GM12878 (cell line): ENCODE measurements around the gene TIPARP. TPM values are rescaled to one million over a fixed set of nuclear protein-coding genes. Genes with fewer than 3 reads are reported as not detected.

Experiments used
- ATAC-seq: fragments of 200-7000 bp; cut with Tn5 transposase; 3 replicates; pipeline ENCODE4 v1.9.1; 2020; ENCODE audit warnings: mild to moderate bottlenecking, moderate library complexity
- BruUV-seq: library from RNA; stranded (reverse); fragments of 400-500 nt; replicated peaks from 2 replicates; lab custom pipeline; 2021; lab: Mats Ljungman, UMichigan
- CTCF ChIA-PET: fragments of 300-600 bp; sonication (Branson Sonifier 250); formaldehyde crosslinking; extraction: SDS; loops from one replicate; lab custom pipeline; 2021; ENCODE audit warnings: inconsistent platforms; lab: Yijun Ruan, JAX
- POLR2A ChIA-PET: fragments of 350-600 bp; formaldehyde crosslinking; extraction: SDS; loops from one replicate; lab custom pipeline; 2021; ENCODE audit warnings: inconsistent platforms; lab: Charles Lee
- RAD21 ChIA-PET: fragments of 300-600 bp; sonication (Branson Sonifier 250); formaldehyde crosslinking; loops from one replicate; lab custom pipeline; 2023; ENCODE audit warnings: antibody characterized with exemption; ENCODE audit not compliant: unreplicated experiment; lab: Charles Lee
- SMC1A ChIA-PET: fragments of 300-600 bp; sonication (Branson Sonifier 250); formaldehyde crosslinking; loops from one replicate; lab custom pipeline; 2023; ENCODE audit not compliant: unreplicated experiment, uncharacterized antibody; lab: Charles Lee
- DNase-seq: peaks from one replicate; pipeline ENCODE4 v3.0.0-alpha.2; 2011; ENCODE audit warnings: low read depth, low spot score
- FAIRE-seq: peaks from 3 replicates; lab custom pipeline; 2011; peaks lifted over from hg19 to GRCh38; lab: Jason Lieb, UNC
- H2AFZ ChIP-seq: 2 replicates; pipeline ENCODE4 v1.6.0; 2011; ENCODE audit warnings: low read depth, low read length, control low read depth; ENCODE audit not compliant: control insufficient read depth
- H3K27ac ChIP-seq: 2 replicates; pipeline ENCODE4 v1.5.1; 2011; ENCODE audit warnings: control low read depth; ENCODE audit not compliant: control insufficient read depth, insufficient read depth
- H3K27me3 ChIP-seq, 2 experiments: replicated peaks in 1 of 2; 2 replicates each; pipeline versions ENCODE4 v1.6.0 to v1.6.1; 2011; ENCODE audit warnings: low read length in 1 of 2; ENCODE audit not compliant: control insufficient read depth in 2 of 2, insufficient read depth in 2 of 2
- H3K36me3 ChIP-seq, 2 experiments: 2 replicates each; pipeline ENCODE4 v1.5.1; 2011; ENCODE audit warnings: low read length in 1 of 2; ENCODE audit not compliant: control insufficient read depth in 2 of 2, insufficient read depth in 2 of 2
- H3K4me1 ChIP-seq: 2 replicates; pipeline ENCODE4 v1.6.1; 2011; ENCODE audit warnings: mild to moderate bottlenecking, low read length, moderate library complexity, mixed read lengths; ENCODE audit not compliant: control insufficient read depth, insufficient read depth
- H3K4me2 ChIP-seq: 2 replicates; pipeline ENCODE4 v1.6.0; 2011; ENCODE audit warnings: control low read depth; ENCODE audit not compliant: control insufficient read depth, insufficient read depth
- H3K4me3 ChIP-seq: fragments of 200-600 bp; sonication (generic); 2 replicates; pipeline ENCODE4 v1.5.1; 2016
- H3K79me2 ChIP-seq: 2 replicates; pipeline ENCODE4 v1.6.0; 2011; ENCODE audit warnings: low read length; ENCODE audit not compliant: control insufficient read depth, insufficient read depth
- H3K9ac ChIP-seq: 2 replicates; pipeline ENCODE4 v1.8.0; 2011; ENCODE audit warnings: low read length, control low read depth, mixed read lengths; ENCODE audit not compliant: control insufficient read depth, insufficient read depth
- H3K9me3 ChIP-seq: replicated peaks from 3 replicates; pipeline ENCODE4 v1.5.1; 2011; ENCODE audit warnings: mild to moderate bottlenecking, low read length; ENCODE audit not compliant: control insufficient read depth, insufficient read depth
- H4K20me1 ChIP-seq: 2 replicates; pipeline ENCODE4 v1.6.0; 2011; ENCODE audit not compliant: control insufficient read depth, insufficient read depth
- ASH2L ChIP-seq: fragments of 300-600, 200-600 bp; sonication (generic); IDR thresholded peaks from 2 replicates; pipeline ENCODE4 v1.6.1; 2017; ENCODE audit warnings: low read depth, mild to moderate bottlenecking, borderline replicate concordance
- ATF7 ChIP-seq: fragments of 450-650 bp; IDR thresholded peaks from 2 replicates; pipeline ENCODE4 v1.6.1; 2016; ENCODE audit warnings: low read depth, mild to moderate bottlenecking
- ESRRA ChIP-seq: IDR thresholded peaks from 2 replicates; pipeline ENCODE4 v1.6.1; 2012; ENCODE audit warnings: mild to moderate bottlenecking, low read length, improper control_type of control experiment
- HDAC2 ChIP-seq: fragments of 200-600 bp; sonication (generic); IDR thresholded peaks from 2 replicates; pipeline ENCODE4 v1.6.1; 2017
- IKZF1 ChIP-seq: fragments of 450-650 bp; conservative IDR thresholded peaks from 2 replicates; pipeline ENCODE4 v1.6.1; 2017; ENCODE audit warnings: antibody characterized with exemption, mild to moderate bottlenecking
- LARP7 ChIP-seq: fragments of 450-650 bp; IDR thresholded peaks from 2 replicates; pipeline ENCODE4 v1.6.1; 2017; ENCODE audit warnings: mild to moderate bottlenecking
- NFYB ChIP-seq: IDR thresholded peaks from 2 replicates; pipeline ENCODE4 v1.6.1; 2011; ENCODE audit warnings: low read depth, mild to moderate bottlenecking, low read length, improper control_type of control experiment, moderate library complexity; ENCODE audit not compliant: insufficient read depth
- RAD21 ChIP-seq: IDR thresholded peaks from 2 replicates; pipeline ENCODE4 v1.6.1; 2011; ENCODE audit warnings: mild to moderate bottlenecking, low read depth, low read length, moderate library complexity; ENCODE audit not compliant: insufficient read depth
- RB1 ChIP-seq: fragments of 450-650 bp; formaldehyde crosslinking; IDR thresholded peaks from 2 replicates; pipeline ENCODE4 v1.6.1; 2017; ENCODE audit warnings: mild to moderate bottlenecking, borderline replicate concordance
- SREBF2 ChIP-seq: IDR thresholded peaks from 2 replicates; pipeline ENCODE4 v1.6.1; 2012; ENCODE audit warnings: mild to moderate bottlenecking, low read length
- WGBS: methylation state at CpG from one replicate; pipeline ENCODE4 v1.1.6; 2016; ENCODE audit warnings: low lambda C conversion rate; ENCODE audit not compliant: insufficient replicate concordance, insufficient coverage; ENCODE audit errors: missing lambda C conversion rate; 5-methylcytosine and 5-hydroxymethylcytosine counted together
- in situ Hi-C: fragments of 300-500 bp; cut with MboI; formaldehyde crosslinking; loops from 9 replicates; pipeline ENCODE4 v1.14.3; 2018; ENCODE audit warnings: mixed read lengths
- intact Hi-C: fragments of 100-400 bp; cut with micrococcal nuclease; formaldehyde crosslinking; loops from one replicate; pipeline ENCODE4 v1.14.2; 2022; ENCODE audit not compliant: unreplicated experiment
- polyA plus RNA-seq, 11 experiments: library from polyadenylated mRNA; depleted of rRNA in 4 of 11; unstranded in 6 of 11; stranded (reverse) in 5 of 11; fragments of >200 nt; fragmentation: Nextera tagmentation in 4 of 11; fragmentation: Illumina TruSeq in 1 of 11; extraction: Ambion mirVana in 4 of 11; extraction: Trizol in 1 of 11; gene quantifications; 1 replicate in 1 of 11; 2 replicates in 10 of 11; pipeline versions ENCODE4 v1.2.1 to v1.2.3, GENCODE V29; 2011 to 2016; ENCODE audit warnings: inconsistent platforms in 2 of 11, missing spikeins in 2 of 11, low read depth in 1 of 11
- total RNA-seq, 4 experiments: library from RNA; depleted of rRNA in 3 of 4; stranded (reverse); fragments of >200 nt in 3 of 4; fragmentation: Illumina TruSeq in 1 of 4; extraction: Trizol in 1 of 4; gene quantifications; 2 replicates each; pipeline versions ENCODE4 v1.2.1 to v1.2.3, GENCODE V29; 2013 to 2021
- TF ChIP-seq, protein P1 (sequence below): IDR thresholded peaks from 2 replicates; pipeline ENCODE4 v1.6.1; 2011; ENCODE audit warnings: mild to moderate bottlenecking, low read depth, low read length, moderate library complexity; ENCODE audit not compliant: insufficient replicate concordance
- TF ChIP-seq, protein P2 (sequence below), 3 experiments: IDR thresholded peaks in 2 of 3; conservative IDR thresholded peaks in 1 of 3; 2 replicates each; pipeline ENCODE4 v1.5.1; 2011; ENCODE audit warnings: low read depth in 3 of 3, low read length in 3 of 3, mild to moderate bottlenecking in 3 of 3, control low read depth in 2 of 3, moderate library complexity in 2 of 3, inconsistent platforms in 1 of 3, mixed read lengths in 1 of 3; ENCODE audit not compliant: control insufficient read depth in 2 of 3, insufficient read depth in 1 of 3; ENCODE audit errors: extremely low read depth in 1 of 3

Gene TIPARP
- total and polyA plus RNA-seq, 10 of the 15 experiments (the other 5 are each of a cell fraction or from before 2014, with no cell fraction given): 3.2 to 21.5 (median 12.0) TPM

DNA sequence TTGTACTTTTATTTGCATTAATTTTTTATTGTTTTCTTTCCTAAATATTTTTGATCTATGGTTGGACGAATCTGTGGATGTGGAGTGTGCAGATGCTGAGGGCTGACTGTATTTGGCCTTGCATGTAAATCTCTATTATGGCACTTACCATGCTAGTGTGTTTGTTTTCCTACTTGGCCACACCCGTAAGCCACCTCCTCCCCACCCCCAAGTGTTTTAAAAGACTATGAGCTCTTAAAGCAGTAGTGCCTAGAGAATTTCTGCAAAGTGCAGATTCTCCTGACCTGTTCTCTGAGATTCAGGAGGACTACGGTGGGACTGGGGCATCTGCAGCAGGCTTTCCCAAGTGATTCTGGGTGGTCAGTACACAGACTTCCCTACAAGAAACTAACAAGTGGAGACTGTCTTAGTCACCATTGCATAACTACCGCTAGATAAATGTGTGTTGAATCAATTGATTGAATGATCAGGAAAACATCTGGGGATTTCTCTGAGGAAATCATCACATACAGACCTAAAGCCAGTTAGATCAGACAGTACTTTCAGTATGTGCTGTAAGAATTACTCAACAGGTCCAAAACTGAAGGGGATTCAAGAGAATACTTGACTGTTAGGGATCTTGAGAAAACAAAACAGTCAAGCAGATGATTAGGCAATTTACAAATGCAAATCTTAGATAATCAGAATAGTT is 6.2 kb upstream of the TIPARP start:
- Histone ChIP-seq H3K4me1 (peaks cover 39% of the 10 kb centered on the region), H3K36me3 (no peaks in the 10 kb centered on the region), H2AFZ (peak overlapping the region; percentile 22), H3K27me3 (no peaks in the 10 kb centered on the region), H3K9ac (no peak overlapping the region), H3K4me2 (peak overlapping the region; percentile 26), H3K9me3 (no peaks in the 10 kb centered on the region), H3K79me2 (no peaks in the 10 kb centered on the region), H3K4me3 (no peak overlapping the region; the same call in 1 of the 2 replicates), H3K27ac (peak overlapping the region; percentile 20; the same call in 1 of the 2 replicates), H4K20me1 (no peaks in the 10 kb centered on the region)
- ChIA-PET CTCF (interaction anchor here (1.0 to 2.1 kb wide), 7 partner anchors 10 to 469 kb away, joined by 3 to 7 read pairs (median 4); partner anchors contain the start of gene SSR3), POLR2A (interaction anchor here (1.5 kb wide), 2 partner anchors 25 to 113 kb away, joined by 4 to 5 read pairs; partner anchors contain the start of gene SSR3), SMC1A (interaction anchor here (1.0 to 7.5 kb wide), 10 partner anchors 8 to 133 kb away, joined by 3 to 47 read pairs (median 4); partner anchors contain the start of gene SSR3), RAD21 (interaction anchor here (0.6 to 1.7 kb wide), 6 partner anchors 15 to 125 kb away, joined by 3 to 8 read pairs (median 3); partner anchors contain the start of gene SSR3)
- TF ChIP-seq IKZF1: 0 out of 2 replicates have a peak, but pooled peaks have one; percentile 18
- no peak for TF ChIP-seq RAD21
- intact Hi-C loops: no loop called here
- no peak for DNase-seq
- FAIRE-seq: no peak
- WGBS: 8% methylated on average over 4 of the region's 4 CpGs
- in situ Hi-C loops: loop anchor here (5.0 kb wide), 1 partner anchor 121 kb away; no protein-coding TSS in a partner anchor
- BruUV-seq: no TSS peak
- ATAC-seq: peak; percentile 49

DNA sequence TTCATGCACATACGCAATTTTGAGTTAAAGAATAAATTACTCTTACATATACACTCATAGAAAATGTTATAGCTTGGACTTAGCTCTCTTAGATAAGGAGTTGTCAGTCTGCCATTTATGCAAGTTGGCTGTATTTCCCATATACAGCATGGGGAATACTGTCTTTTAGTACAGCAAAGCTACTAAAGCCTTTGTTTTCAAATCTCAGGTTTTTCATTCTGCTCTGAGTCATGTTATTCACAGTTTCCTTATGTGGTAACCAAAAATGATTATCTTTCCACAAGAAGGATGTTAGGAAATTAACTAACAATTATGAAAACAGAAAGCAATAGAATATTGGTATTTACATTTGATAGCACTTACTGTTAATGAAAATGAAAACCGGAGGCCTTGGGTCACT is 4.3 kb upstream of the TIPARP start:
- Histone ChIP-seq H3K79me2 (peaks cover 7% of the 10 kb centered on the region), H2AFZ (no peak overlapping the region), H3K27ac (no peak overlapping the region), H3K4me2 (no peak overlapping the region), H4K20me1 (no peaks in the 10 kb centered on the region), H3K9me3 (no peaks in the 10 kb centered on the region), H3K27me3 (no peaks in the 10 kb centered on the region), H3K9ac (no peak overlapping the region), H3K36me3 (no peaks in the 10 kb centered on the region), H3K4me3 (no peak overlapping the region), H3K4me1 (peaks cover 27% of the 10 kb centered on the region)
- ChIA-PET POLR2A (interaction anchor here (0.5 to 1.1 kb wide), 2 partner anchors 412 to 428 kb away, joined by 3 read pairs; no protein-coding TSS in a partner anchor), SMC1A (interaction anchor here (1.4 to 7.5 kb wide), 5 partner anchors 8 to 126 kb away, joined by 3 to 47 read pairs (median 11); partner anchors contain the start of gene SSR3), CTCF (interaction anchor here (1.8 to 12.1 kb wide), 3 partner anchors 8 to 417 kb away, joined by 6 to 199 read pairs (median 27); no protein-coding TSS in a partner anchor), RAD21 (interaction anchor here (1.5 to 1.6 kb wide), 2 partner anchors 26 to 160 kb away, joined by 3 to 5 read pairs; no protein-coding TSS in a partner anchor)
- BruUV-seq: no TSS peak
- DNase-seq (no peak), ATAC-seq (no peak), FAIRE-seq (no peak)
- intact Hi-C loops (no loop called here), in situ Hi-C loops (no loop called here)
- WGBS: 98% methylated on average over 2 of the region's 2 CpGs
- TF ChIP-seq, protein P1, sequence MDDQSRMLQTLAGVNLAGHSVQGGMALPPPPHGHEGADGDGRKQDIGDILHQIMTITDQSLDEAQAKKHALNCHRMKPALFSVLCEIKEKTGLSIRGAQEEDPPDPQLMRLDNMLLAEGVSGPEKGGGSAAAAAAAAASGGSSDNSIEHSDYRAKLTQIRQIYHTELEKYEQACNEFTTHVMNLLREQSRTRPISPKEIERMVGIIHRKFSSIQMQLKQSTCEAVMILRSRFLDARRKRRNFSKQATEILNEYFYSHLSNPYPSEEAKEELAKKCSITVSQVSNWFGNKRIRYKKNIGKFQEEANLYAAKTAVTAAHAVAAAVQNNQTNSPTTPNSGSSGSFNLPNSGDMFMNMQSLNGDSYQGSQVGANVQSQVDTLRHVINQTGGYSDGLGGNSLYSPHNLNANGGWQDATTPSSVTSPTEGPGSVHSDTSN: no peak
- no peak for TF ChIP-seq ESRRA
- TF ChIP-seq ASH2L: no peak
- no peak for TF ChIP-seq NFYB
- TF ChIP-seq RB1: no peak
- TF ChIP-seq ATF7: no peak
- no peak for TF ChIP-seq SREBF2
- TF ChIP-seq HDAC2: no peak
- TF ChIP-seq, protein P2, sequence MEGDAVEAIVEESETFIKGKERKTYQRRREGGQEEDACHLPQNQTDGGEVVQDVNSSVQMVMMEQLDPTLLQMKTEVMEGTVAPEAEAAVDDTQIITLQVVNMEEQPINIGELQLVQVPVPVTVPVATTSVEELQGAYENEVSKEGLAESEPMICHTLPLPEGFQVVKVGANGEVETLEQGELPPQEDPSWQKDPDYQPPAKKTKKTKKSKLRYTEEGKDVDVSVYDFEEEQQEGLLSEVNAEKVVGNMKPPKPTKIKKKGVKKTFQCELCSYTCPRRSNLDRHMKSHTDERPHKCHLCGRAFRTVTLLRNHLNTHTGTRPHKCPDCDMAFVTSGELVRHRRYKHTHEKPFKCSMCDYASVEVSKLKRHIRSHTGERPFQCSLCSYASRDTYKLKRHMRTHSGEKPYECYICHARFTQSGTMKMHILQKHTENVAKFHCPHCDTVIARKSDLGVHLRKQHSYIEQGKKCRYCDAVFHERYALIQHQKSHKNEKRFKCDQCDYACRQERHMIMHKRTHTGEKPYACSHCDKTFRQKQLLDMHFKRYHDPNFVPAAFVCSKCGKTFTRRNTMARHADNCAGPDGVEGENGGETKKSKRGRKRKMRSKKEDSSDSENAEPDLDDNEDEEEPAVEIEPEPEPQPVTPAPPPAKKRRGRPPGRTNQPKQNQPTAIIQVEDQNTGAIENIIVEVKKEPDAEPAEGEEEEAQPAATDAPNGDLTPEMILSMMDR (IDR thresholded peaks at IDR 0.05 in 2 of 3, conservative IDR thresholded peaks at IDR 0.05 in 1 of 3; ENCODE audit: control insufficient read depth in 2 of 3, extremely low read depth in 1 of 3, insufficient read depth in 1 of 3, low read depth in 3 of 3, low read length in 3 of 3): no peak
- no peak for TF ChIP-seq LARP7
